ENCODE measurements around the gene TNFAIP8. TPM values are rescaled to one million over a fixed set of nuclear protein-coding genes. Genes with fewer than 3 reads are reported as not detected.

The TNFAIP8 gene
- total and polyA plus RNA-seq, 9 of the 15 experiments (the other 6 are each of a cell fraction or from before 2014, with no cell fraction given) = 29.9 to 52.2 (median 44.8) TPM

GRCh38 chr5:119356612-119357188, 881 bp downstream of the TNFAIP8 start:
- Histone ChIP-seq H3K4me2 (ENCODE audit: insufficient read depth, low read length) (no peak overlapping the region), H3K27ac (ENCODE audit: extremely low read depth, low read depth, low read length) (no peak overlapping the region), H3K4me3 (no peak overlapping the region), H4K20me1 (replicated peaks; ENCODE audit: control insufficient read depth, insufficient read depth, low read length) (no peaks in the 10 kb centered on the region), H3K9me1 (ENCODE audit: control insufficient read depth, insufficient read depth, low read length) (peaks cover 3% of the 10 kb centered on the region), H2AFZ (ENCODE audit: low read depth, low read length) (no peak overlapping the region), H3K36me3 (ENCODE audit: control insufficient read depth, insufficient read depth, low read length) (no peaks in the 10 kb centered on the region; the same call in 1 of the 3 replicates), H3K9ac (ENCODE audit: insufficient read depth in 1 of 2, low read depth in 2 of 2, low read length in 2 of 2) (no peak overlapping the region), H3K79me2 (ENCODE audit: control insufficient read depth, insufficient read depth, low read length) (peaks cover 59% of the 10 kb centered on the region), H3K9me3 (replicated peaks; ENCODE audit: control insufficient read depth, insufficient read depth, low read depth, low read length) (no peaks in the 10 kb centered on the region), H3K27me3 (ENCODE audit: control insufficient read depth in 2 of 2, insufficient read depth in 2 of 2, low read length in 2 of 2) (no peaks in the 10 kb centered on the region), H3K4me1 (replicated peaks in 1 of 2; ENCODE audit: control insufficient read depth in 2 of 2, insufficient read depth in 2 of 2, low read length in 2 of 2) (peaks cover 0 to 49% of the 10 kb centered on the region in 2 experiments; a peak in 4 of 5 replicates)
- no peak for FAIRE-seq
- ChIA-PET CTCF (ENCODE audit: low intra/inter-chr PET ratio) (interaction anchor here (0.5 kb wide), 1 partner anchor 55 kb away, joined by 3 read pairs; no protein-coding TSS in a partner anchor), POLR2A (interaction anchor here (0.7 to 2.2 kb wide), 8 partner anchors 9 to 35 kb away, joined by 3 to 8 read pairs (median 4); no protein-coding TSS in a partner anchor)
- in situ Hi-C loops (cut with MboI) (no loop called here), intact Hi-C loops (cut with micrococcal nuclease) (no loop called here)
- no TSS peak for BruUV-seq (replicated peaks)
- TF ChIP-seq CEBPB (tag; IDR thresholded peaks at IDR 0.05) (peak; percentile 52; the same call in 1 of the 2 replicates), MXI1 (IDR thresholded peaks at IDR 0.05; ENCODE audit: low read depth, low read length) (no peak)
- WGBS (ENCODE audit: insufficient coverage, low coverage, missing lambda C conversion rate) = 68% methylated on average over 4 of the region's 4 CpGs
- no peak for DNase-seq (ENCODE audit: extremely low read depth in 1 of 4, low spot score in 3 of 4)
- ATAC-seq = no peak

- intact Hi-C loops (cut with micrococcal nuclease) = no loop called here
- Histone ChIP-seq H2AFZ (ENCODE audit: low read depth, low read length) (no peak overlapping the region), H3K79me2 (ENCODE audit: control insufficient read depth, insufficient read depth, low read length) (peaks cover 60% of the 10 kb centered on the region)
Observed at GRCh38 chr5:119357270-119357669, 1.5 kb downstream of the TNFAIP8 start.

More at GRCh38 chr5:119357270-119357669, 1.5 kb downstream of the TNFAIP8 start:
- whole genome bisulfite sequencing (ENCODE audit: insufficient coverage, low coverage, missing lambda C conversion rate) = 53% methylated on average over 3 of the region's 3 CpGs
- FAIRE-seq (no peak), DNase-seq (ENCODE audit: extremely low read depth in 1 of 4, low spot score in 3 of 4) (no peak), ATAC-seq (no peak)
- TF ChIP-seq ATF6 (CRISPR knock-in tag; IDR thresholded peaks at IDR 0.05) (no peak), ARID2 (IDR thresholded peaks at IDR 0.05) (no peak)
- POLR2A ChIA-PET = interaction anchor here (0.6 to 2.2 kb wide), 8 partner anchors 8 to 35 kb away, joined by 3 to 8 read pairs (median 4); no protein-coding TSS in a partner anchor
- peaks cover 0 to 55% of the 10 kb centered on the region in 2 experiments; a peak in 4 of 5 replicates for H3K4me1 ChIP-seq (replicated peaks in 1 of 2; ENCODE audit: control insufficient read depth in 2 of 2, insufficient read depth in 2 of 2, low read length in 2 of 2)
- H3K9ac ChIP-seq (ENCODE audit: insufficient read depth in 1 of 2, low read depth in 2 of 2, low read length in 2 of 2) = no peak overlapping the region
- CTCF ChIA-PET (ENCODE audit: low intra/inter-chr PET ratio) = interaction anchor here (0.5 kb wide), 1 partner anchor 55 kb away, joined by 3 read pairs; no protein-coding TSS in a partner anchor
- no peak overlapping the region for H3K4me3 ChIP-seq
- H3K36me3 ChIP-seq (ENCODE audit: control insufficient read depth, insufficient read depth, low read length) = no peaks in the 10 kb centered on the region; the same call in 1 of the 3 replicates
- in situ Hi-C loops (cut with MboI) = no loop called here
- no peak overlapping the region for H3K4me2 ChIP-seq (ENCODE audit: insufficient read depth, low read length)
- no peaks in the 10 kb centered on the region for H4K20me1 ChIP-seq (replicated peaks; ENCODE audit: control insufficient read depth, insufficient read depth, low read length)
- no peaks in the 10 kb centered on the region for H3K27me3 ChIP-seq (ENCODE audit: control insufficient read depth in 2 of 2, insufficient read depth in 2 of 2, low read length in 2 of 2)
- no TSS peak for BruUV-seq (replicated peaks)
- H3K9me3 ChIP-seq (replicated peaks; ENCODE audit: control insufficient read depth, insufficient read depth, low read depth, low read length) = no peaks in the 10 kb centered on the region
- peaks cover 3% of the 10 kb centered on the region for H3K9me1 ChIP-seq (ENCODE audit: control insufficient read depth, insufficient read depth, low read length)
- no peak overlapping the region for H3K27ac ChIP-seq (ENCODE audit: extremely low read depth, low read depth, low read length)
